Endothelial cell of umbilical vein (primary cell): ENCODE results near the gene PRIMPOL. TPM values are rescaled to one million over a fixed set of nuclear protein-coding genes. Genes with fewer than 3 reads are reported as not detected.

ENCODE experiments used
- BruUV-seq: library from RNA; stranded (reverse); fragments of 400-500 nt; replicated peaks from 2 replicates; lab custom pipeline; 2021; lab: Mats Ljungman, UMichigan
- CTCF ChIA-PET: fragments of 300-600, 350-600 bp; sonication (Branson Sonifier 250); formaldehyde crosslinking; loops from one replicate; lab custom pipeline; 2021; ENCODE audit warnings: antibody characterized with exemption, inconsistent platforms; lab: Charles Lee
- POLR2A ChIA-PET: fragments of 300-600, 350-600 bp; sonication (Branson Sonifier 250); formaldehyde crosslinking; loops from one replicate; lab custom pipeline; 2021; ENCODE audit warnings: antibody characterized with exemption, inconsistent platforms; lab: Charles Lee
- DNase-seq: peaks from one replicate; pipeline ENCODE4 v3.0.0-alpha.2; 2011; ENCODE audit warnings: low read depth, low spot score
- FAIRE-seq: peaks from 2 replicates; lab custom pipeline; 2011; peaks lifted over from hg19 to GRCh38; lab: Jason Lieb, UNC
- H2AFZ ChIP-seq: 2 replicates; pipeline ENCODE4 v1.6.0; 2012; ENCODE audit warnings: low read depth, low read length, control low read depth, inconsistent platforms
- H3K27ac ChIP-seq: 2 replicates; pipeline ENCODE4 v1.5.1; 2011; ENCODE audit warnings: low read depth, mild to moderate bottlenecking, control low read depth, low read length, moderate library complexity; ENCODE audit not compliant: insufficient read depth
- H3K27me3 ChIP-seq, 2 experiments: 2 replicates each; pipeline versions ENCODE4 v1.6.0 to v1.6.1; 2011; ENCODE audit warnings: low read length in 2 of 2, mixed read lengths in 1 of 2; ENCODE audit not compliant: control insufficient read depth in 2 of 2, insufficient read depth in 2 of 2
- H3K36me3 ChIP-seq, 2 experiments: 2 replicates in 1 of 2; 3 replicates in 1 of 2; pipeline ENCODE4 v1.5.1; 2011; ENCODE audit warnings: low read length in 2 of 2, mild to moderate bottlenecking in 1 of 2, moderate library complexity in 1 of 2; ENCODE audit not compliant: control insufficient read depth in 2 of 2, insufficient read depth in 2 of 2; ENCODE audit errors: extremely low read depth in 1 of 2
- H3K4me1 ChIP-seq: 3 replicates; pipeline ENCODE4 v1.5.1; 2011; ENCODE audit warnings: mild to moderate bottlenecking, low read length; ENCODE audit not compliant: control insufficient read depth, insufficient read depth; ENCODE audit errors: extremely low read depth
- H3K4me2 ChIP-seq: 2 replicates; pipeline ENCODE4 v1.6.1; 2011; ENCODE audit warnings: low read length, control low read depth, mixed read lengths; ENCODE audit not compliant: insufficient read depth
- H3K4me3 ChIP-seq, 3 experiments: fragments of 200-600 bp in 1 of 3; sonication (generic), shearing (Covaris generic) in 1 of 3; replicated peaks in 1 of 3; 2 replicates each; pipeline ENCODE4 v1.5.1; 2011 to 2016; ENCODE audit warnings: control low read depth in 3 of 3, low read length in 3 of 3, mild to moderate bottlenecking in 2 of 3, inconsistent platforms in 1 of 3, low read depth in 1 of 3, moderate library complexity in 1 of 3; ENCODE audit not compliant: insufficient read depth in 1 of 3
- H3K79me2 ChIP-seq: 2 replicates; pipeline ENCODE4 v1.6.0; 2012; ENCODE audit warnings: low read length, inconsistent platforms; ENCODE audit not compliant: control insufficient read depth, insufficient read depth
- H3K9ac ChIP-seq: replicated peaks from 2 replicates; pipeline ENCODE3; 2011; ENCODE audit warnings: low read length, control low read depth; ENCODE audit not compliant: insufficient read depth; ENCODE audit errors: extremely low read depth
- H3K9me1 ChIP-seq: replicated peaks from 3 replicates; pipeline ENCODE4 v1.6.0; 2011; ENCODE audit warnings: mild to moderate bottlenecking, low read length; ENCODE audit not compliant: control insufficient read depth, insufficient read depth; ENCODE audit errors: extremely low read depth
- H3K9me3 ChIP-seq: replicated peaks from 2 replicates; pipeline ENCODE4 v1.5.1; 2012; ENCODE audit warnings: low read length, inconsistent platforms; ENCODE audit not compliant: control insufficient read depth, insufficient read depth
- H4K20me1 ChIP-seq: replicated peaks from 2 replicates; pipeline ENCODE3; 2011; ENCODE audit warnings: mild to moderate bottlenecking, low read length; ENCODE audit not compliant: control insufficient read depth, insufficient read depth; ENCODE audit errors: extremely low read depth
- EZH2 ChIP-seq: IDR thresholded peaks from 2 replicates; pipeline ENCODE4 v1.6.1; 2012; ENCODE audit warnings: borderline replicate concordance, low read depth, mild to moderate bottlenecking, moderate library complexity, low read length, inconsistent platforms; ENCODE audit not compliant: severe bottlenecking
- FOS ChIP-seq: IDR thresholded peaks from 2 replicates; pipeline ENCODE4 v1.6.1; 2011; ENCODE audit warnings: mild to moderate bottlenecking, low read length, moderate library complexity, borderline replicate concordance; ENCODE audit not compliant: insufficient read depth
- GATA2 ChIP-seq: IDR thresholded peaks from 2 replicates; pipeline ENCODE4 v1.7.0; 2011; ENCODE audit warnings: low read depth, mild to moderate bottlenecking, moderate library complexity, mixed read lengths, low read length; ENCODE audit not compliant: insufficient read length, insufficient read depth
- JUN ChIP-seq: IDR thresholded peaks from 2 replicates; pipeline ENCODE4 v1.6.1; 2011; ENCODE audit warnings: borderline replicate concordance, low read depth; ENCODE audit not compliant: insufficient read length, insufficient read depth
- MYC ChIP-seq: IDR thresholded peaks from one replicate; pipeline ENCODE4 v1.6.1; 2011; ENCODE audit warnings: mild to moderate bottlenecking, low read depth, low read length
- POLR2A ChIP-seq: IDR thresholded peaks from 2 replicates; pipeline ENCODE4 v1.6.1; 2012; ENCODE audit warnings: low read depth, mild to moderate bottlenecking, control low read depth, low read length
- POLR2AphosphoS5 ChIP-seq: IDR thresholded peaks from 2 replicates; pipeline ENCODE4 v1.6.1; 2012; ENCODE audit warnings: low read depth, mild to moderate bottlenecking, control low read depth, low read length, moderate library complexity; ENCODE audit not compliant: insufficient read depth
- dilution Hi-C: fragments of 300-500 bp; cut with MboI; formaldehyde crosslinking; loops from one replicate; pipeline ENCODE4 v1.15.0; 2019; ENCODE audit warnings: low sequenced_read_pairs; ENCODE audit not compliant: extremely low pct_ligation_motif_present
- intact Hi-C: fragments of 100-400 bp; cut with micrococcal nuclease; formaldehyde crosslinking; loops from one replicate; pipeline ENCODE4 v1.10.0; 2022
- polyA plus RNA-seq, 4 experiments: library from polyadenylated mRNA; depleted of rRNA in 3 of 4; stranded (reverse) in 3 of 4; unstranded in 1 of 4; fragments of >200 nt; gene quantifications; 2 replicates each; pipeline versions ENCODE4 v1.2.1 to v1.2.3, GENCODE V29; 2011 to 2012; ENCODE audit warnings: missing spikeins in 1 of 4
- total RNA-seq: library from RNA; stranded (reverse); gene quantifications from 2 replicates; pipeline ENCODE4 v1.2.3, GENCODE V29; 2021
- TF ChIP-seq, protein P1 (sequence below): IDR thresholded peaks from 2 replicates; pipeline ENCODE4 v1.6.1; 2011; ENCODE audit not compliant: insufficient read depth, insufficient read length
- TF ChIP-seq, protein P2 (sequence below), 2 donors: IDR thresholded peaks; 1 replicate in 1 of 2; 2 replicates in 1 of 2; pipeline ENCODE4 v1.5.1; 2011; ENCODE audit warnings: low read length in 2 of 2, mild to moderate bottlenecking in 2 of 2, moderate library complexity in 2 of 2, control low read depth in 1 of 2, inconsistent platforms in 1 of 2, low read depth in 1 of 2; ENCODE audit not compliant: insufficient read depth in 1 of 2; ENCODE audit errors: extremely low read depth in 1 of 2

Gene PRIMPOL
- total and polyA plus RNA-seq, 2 donors (not counting 3 experiments of a cell fraction or from before 2014, with no cell fraction given) = 5.9 to 11.1 TPM

DNA sequence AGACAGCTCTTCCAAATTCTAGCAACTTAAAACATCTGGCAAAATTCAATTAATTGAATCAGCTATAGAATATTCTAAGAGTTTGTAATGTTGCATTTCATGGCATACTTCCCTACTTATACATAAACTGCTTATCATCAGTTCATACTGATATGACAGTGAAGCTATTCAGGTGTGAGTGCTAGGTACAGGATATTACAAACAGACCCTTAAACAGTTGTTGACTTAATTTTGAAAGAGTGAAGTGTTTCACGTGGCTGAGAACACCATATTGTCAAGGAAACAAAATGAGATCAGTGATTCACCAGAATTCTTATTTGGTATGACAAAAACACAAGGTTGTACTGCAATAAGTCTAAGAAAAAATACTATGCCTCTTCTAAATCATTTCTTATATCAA is 56.9 kb downstream of the PRIMPOL start:
- no peaks in the 10 kb centered on the region for H3K79me2 ChIP-seq
- H3K4me3 ChIP-seq = no peak overlapping the region
- H3K4me1 ChIP-seq = no peaks in the 10 kb centered on the region
- H3K9ac ChIP-seq = no peak overlapping the region
- no peaks in the 10 kb centered on the region for H3K9me1 ChIP-seq
- no peak overlapping the region for H3K27ac ChIP-seq
- CTCF ChIA-PET = interaction anchor here (1.6 kb wide), 1 partner anchor 14 kb away, joined by 3 read pairs; no protein-coding TSS in a partner anchor
- DNase-seq (no peak), FAIRE-seq (no peak)
- dilution Hi-C loops = no loop called here
- TF ChIP-seq GATA2 = no peak
- TF ChIP-seq JUN = no peak
- TF ChIP-seq FOS = no peak
- TF ChIP-seq, protein P1, sequence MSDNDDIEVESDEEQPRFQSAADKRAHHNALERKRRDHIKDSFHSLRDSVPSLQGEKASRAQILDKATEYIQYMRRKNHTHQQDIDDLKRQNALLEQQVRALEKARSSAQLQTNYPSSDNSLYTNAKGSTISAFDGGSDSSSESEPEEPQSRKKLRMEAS = no peak
- no peak for TF ChIP-seq MYC
- H4K20me1 ChIP-seq = no peaks in the 10 kb centered on the region
- no peaks in the 10 kb centered on the region for H3K27me3 ChIP-seq
- POLR2A ChIA-PET = no interaction called here
- intact Hi-C loops = no loop called here
- no peaks in the 10 kb centered on the region for H3K9me3 ChIP-seq
- H3K4me2 ChIP-seq = no peak overlapping the region
- no peak overlapping the region for H2AFZ ChIP-seq
- no peaks in the 10 kb centered on the region for H3K36me3 ChIP-seq
- no TSS peak for BruUV-seq

DNA sequence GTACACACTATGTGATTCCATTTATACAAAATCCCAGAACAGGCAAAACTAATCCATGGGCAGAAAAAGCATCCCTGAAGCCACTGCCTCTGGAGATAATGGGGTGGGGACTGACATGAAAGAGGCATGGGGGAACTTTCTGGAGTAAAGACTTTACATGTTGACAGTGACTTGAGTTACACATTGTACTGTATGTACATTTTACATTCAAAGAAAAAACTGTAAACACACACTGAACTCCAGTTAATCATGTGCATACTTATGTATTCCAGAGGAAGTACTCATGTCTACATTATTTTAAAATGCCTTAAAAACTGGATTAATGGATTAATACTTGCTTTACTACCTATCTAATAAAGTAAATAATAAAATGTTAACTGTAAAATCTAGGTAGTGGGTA is 62.8 kb downstream of the PRIMPOL start:
- ChIA-PET CTCF (no interaction called here), POLR2A (no interaction called here)
- DNase-seq = no peak
- no peak overlapping the region for H2AFZ ChIP-seq
- no peaks in the 10 kb centered on the region for H3K79me2 ChIP-seq
- no peaks in the 10 kb centered on the region for H3K9me3 ChIP-seq
- H3K9me1 ChIP-seq = no peaks in the 10 kb centered on the region
- TF ChIP-seq, protein P2, sequence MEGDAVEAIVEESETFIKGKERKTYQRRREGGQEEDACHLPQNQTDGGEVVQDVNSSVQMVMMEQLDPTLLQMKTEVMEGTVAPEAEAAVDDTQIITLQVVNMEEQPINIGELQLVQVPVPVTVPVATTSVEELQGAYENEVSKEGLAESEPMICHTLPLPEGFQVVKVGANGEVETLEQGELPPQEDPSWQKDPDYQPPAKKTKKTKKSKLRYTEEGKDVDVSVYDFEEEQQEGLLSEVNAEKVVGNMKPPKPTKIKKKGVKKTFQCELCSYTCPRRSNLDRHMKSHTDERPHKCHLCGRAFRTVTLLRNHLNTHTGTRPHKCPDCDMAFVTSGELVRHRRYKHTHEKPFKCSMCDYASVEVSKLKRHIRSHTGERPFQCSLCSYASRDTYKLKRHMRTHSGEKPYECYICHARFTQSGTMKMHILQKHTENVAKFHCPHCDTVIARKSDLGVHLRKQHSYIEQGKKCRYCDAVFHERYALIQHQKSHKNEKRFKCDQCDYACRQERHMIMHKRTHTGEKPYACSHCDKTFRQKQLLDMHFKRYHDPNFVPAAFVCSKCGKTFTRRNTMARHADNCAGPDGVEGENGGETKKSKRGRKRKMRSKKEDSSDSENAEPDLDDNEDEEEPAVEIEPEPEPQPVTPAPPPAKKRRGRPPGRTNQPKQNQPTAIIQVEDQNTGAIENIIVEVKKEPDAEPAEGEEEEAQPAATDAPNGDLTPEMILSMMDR (IDR thresholded peaks at IDR 0.05; ENCODE audit: extremely low read depth in 1 of 2, insufficient read depth in 1 of 2, low read depth in 1 of 2, low read length in 2 of 2) = no peak
- no peak for TF ChIP-seq POLR2A
- TF ChIP-seq FOS = no peak
- TF ChIP-seq, protein P1 = no peak
- no peak for TF ChIP-seq GATA2
- no peak for TF ChIP-seq EZH2
- TF ChIP-seq MYC = no peak
- no peak for TF ChIP-seq JUN
- TF ChIP-seq POLR2AphosphoS5 = no peak
- H3K4me3 ChIP-seq = no peak overlapping the region
- H3K27me3 ChIP-seq = no peaks in the 10 kb centered on the region
- H3K36me3 ChIP-seq = peaks cover 0 to 6% of the 10 kb centered on the region in 2 experiments
- intact Hi-C loops = no loop called here
- no peak overlapping the region for H3K9ac ChIP-seq
- no peak overlapping the region for H3K4me2 ChIP-seq
- H3K4me1 ChIP-seq = no peaks in the 10 kb centered on the region
- H4K20me1 ChIP-seq = no peaks in the 10 kb centered on the region
- BruUV-seq = no TSS peak
- dilution Hi-C loops = no loop called here
- no peak overlapping the region for H3K27ac ChIP-seq
- no peak for FAIRE-seq
